HG03558 (cell line): ENCODE data around the gene PAK1.
"Not testable (repeated sequence)": the region's sequence is repeated elsewhere in the genome, so short reads cannot be mapped to it uniquely, and the experiment has no call there.

Experiments used
- ATAC-seq: cut with Tn5 transposase; IDR thresholded peaks from one replicate; pipeline ENCODE4 v1.9.1; 2021; ENCODE audit warnings: moderate number of reproducible peaks; ENCODE audit not compliant: unreplicated experiment; ENCODE audit errors: extremely low read depth

The PAK1 gene

GRCh38 chr11:77410076-77410827 is 63.6 kb downstream of the PAK1 start:
- ATAC-seq: no peak

GRCh38 chr11:77409046-77409445 is 64.8 kb downstream of the PAK1 start:
- ATAC-seq: no peak

GRCh38 chr11:77407613-77408012 is 66.3 kb downstream of the PAK1 start:
- no peak for ATAC-seq

- ATAC-seq: no peak
Observed at GRCh38 chr11:77406396-77406795, 67.5 kb downstream of the PAK1 start.

GRCh38 chr11:77403211-77403610 is 70.7 kb downstream of the PAK1 start:
- ATAC-seq: no peak

- ATAC-seq: no peak
Observed at GRCh38 chr11:77402218-77402556, 71.7 kb downstream of the PAK1 start.

- no peak for ATAC-seq
Observed at GRCh38 chr11:77401486-77402217, 72.2 kb downstream of the PAK1 start.

- ATAC-seq: no peak
Observed at GRCh38 chr11:77400775-77401449, 73.0 kb downstream of the PAK1 start.

- no peak for ATAC-seq
Observed at GRCh38 chr11:77400271-77400670, 73.6 kb downstream of the PAK1 start.

GRCh38 chr11:77397631-77398030 is 76.3 kb downstream of the PAK1 start:
- no peak for ATAC-seq

- no peak for ATAC-seq
Observed at GRCh38 chr11:77396911-77397310, 77.0 kb downstream of the PAK1 start.

GRCh38 chr11:77396305-77396704 is 77.6 kb downstream of the PAK1 start:
- no peak for ATAC-seq

- no peak for ATAC-seq
Observed at GRCh38 chr11:77395460-77396173, 78.3 kb downstream of the PAK1 start.

- ATAC-seq: no peak
Observed at GRCh38 chr11:77392842-77393241, 81.1 kb downstream of the PAK1 start.

- no peak for ATAC-seq
Observed at GRCh38 chr11:77387701-77388100, 86.2 kb downstream of the PAK1 start.

GRCh38 chr11:77386178-77386577 is 87.7 kb downstream of the PAK1 start:
- no peak for ATAC-seq

GRCh38 chr11:77385255-77385771 is 88.6 kb downstream of the PAK1 start:
- ATAC-seq: not testable (repeated sequence)

- no peak for ATAC-seq
Observed at GRCh38 chr11:77384571-77384970, 89.3 kb downstream of the PAK1 start.

- not testable (repeated sequence) for ATAC-seq
Observed at GRCh38 chr11:77383349-77383748, 90.5 kb downstream of the PAK1 start.
